ENCODE data around the gene INPP5D.

The INPP5D gene

GRCh38 chr2:233079473-233079877 lies 19.3 kb downstream of the INPP5D start:
- Histone ChIP-seq H3K27me3 (ENCODE audit: insufficient read depth, poor library complexity, severe bottlenecking) (no peaks in the 10 kb centered on the region), H3K27ac (replicated peaks) (peak overlapping the region; percentile 50), H3K4me3 (replicated peaks; ENCODE audit: insufficient read depth, low read length) (no peak overlapping the region)
- DNase-seq (ENCODE audit: low read depth in 1 of 2, low spot score in 1 of 2): peak in 1 of 2 experiments; percentile 46
- peak; percentile 88 for TF ChIP-seq SPI1 (IDR thresholded peaks at IDR 0.05; ENCODE audit: borderline replicate concordance, low read depth)
- TF ChIP-seq GABPA (IDR thresholded peaks at IDR 0.05; ENCODE audit: low read depth): no peak

DNA sequence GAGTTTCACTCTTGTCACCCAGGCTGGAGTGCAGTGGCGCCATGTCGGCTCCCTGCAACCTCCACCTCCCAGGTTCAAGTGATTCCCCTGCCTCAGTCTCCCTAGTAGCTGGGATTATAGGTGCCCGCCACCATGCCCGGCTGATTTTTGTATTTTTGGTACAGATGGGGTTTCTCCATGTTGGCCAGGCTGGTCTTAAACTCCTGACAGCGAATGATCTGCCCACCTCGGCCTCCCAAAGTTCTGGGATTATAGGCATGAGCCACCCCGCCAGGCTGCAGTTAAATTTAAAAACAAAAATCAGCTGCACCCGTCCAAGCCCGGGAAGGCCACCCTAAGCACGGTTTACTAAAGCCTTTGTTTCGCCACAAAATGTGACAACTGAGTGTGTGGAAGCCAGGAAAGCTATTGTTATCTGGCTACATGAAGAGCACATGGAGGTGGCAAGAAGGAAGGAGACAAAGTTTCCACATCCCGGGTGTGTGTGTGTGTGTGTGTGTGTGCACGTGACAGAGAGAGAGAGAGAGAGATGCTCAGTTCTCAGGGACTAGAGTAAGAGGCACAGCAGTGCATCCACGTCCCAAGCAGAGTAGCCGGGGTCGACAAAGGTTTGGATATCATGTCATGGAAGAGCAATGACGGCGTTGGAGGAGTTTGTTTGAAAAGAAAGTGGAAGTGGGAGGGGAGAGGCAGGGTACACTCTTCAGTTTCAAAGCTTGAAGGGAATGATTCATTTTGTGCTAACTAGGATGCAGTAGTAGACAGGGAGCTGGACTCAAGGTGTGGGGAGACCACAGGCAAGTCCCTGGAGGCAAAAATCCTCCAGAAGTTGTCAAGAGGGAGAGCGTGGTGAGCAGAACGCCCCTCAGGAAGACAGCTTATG lies 20.1 kb downstream of the INPP5D start:
- H3K27ac ChIP-seq (replicated peaks): peak overlapping the region; percentile 84

DNA sequence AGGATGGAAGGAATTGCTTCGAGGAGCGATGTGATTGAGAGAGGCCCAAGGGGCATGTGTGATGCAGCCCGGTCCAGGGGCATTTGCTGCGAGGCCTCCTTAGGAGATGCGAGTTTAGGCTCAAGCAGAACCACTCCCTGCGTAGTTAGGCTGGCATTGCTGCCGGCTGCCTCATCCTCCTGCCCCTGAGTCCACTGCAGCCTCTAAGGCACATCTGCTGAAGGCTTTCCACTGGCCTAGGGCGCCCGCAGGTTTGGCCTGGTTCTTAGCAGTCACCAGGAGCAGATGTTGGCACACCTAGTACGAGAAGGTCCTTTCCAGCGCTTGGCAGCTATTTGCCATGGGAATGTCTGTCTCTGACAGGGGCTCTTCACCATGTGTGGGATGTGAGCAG lies 20.7 kb downstream of the INPP5D start:
- TF ChIP-seq, protein P1, sequence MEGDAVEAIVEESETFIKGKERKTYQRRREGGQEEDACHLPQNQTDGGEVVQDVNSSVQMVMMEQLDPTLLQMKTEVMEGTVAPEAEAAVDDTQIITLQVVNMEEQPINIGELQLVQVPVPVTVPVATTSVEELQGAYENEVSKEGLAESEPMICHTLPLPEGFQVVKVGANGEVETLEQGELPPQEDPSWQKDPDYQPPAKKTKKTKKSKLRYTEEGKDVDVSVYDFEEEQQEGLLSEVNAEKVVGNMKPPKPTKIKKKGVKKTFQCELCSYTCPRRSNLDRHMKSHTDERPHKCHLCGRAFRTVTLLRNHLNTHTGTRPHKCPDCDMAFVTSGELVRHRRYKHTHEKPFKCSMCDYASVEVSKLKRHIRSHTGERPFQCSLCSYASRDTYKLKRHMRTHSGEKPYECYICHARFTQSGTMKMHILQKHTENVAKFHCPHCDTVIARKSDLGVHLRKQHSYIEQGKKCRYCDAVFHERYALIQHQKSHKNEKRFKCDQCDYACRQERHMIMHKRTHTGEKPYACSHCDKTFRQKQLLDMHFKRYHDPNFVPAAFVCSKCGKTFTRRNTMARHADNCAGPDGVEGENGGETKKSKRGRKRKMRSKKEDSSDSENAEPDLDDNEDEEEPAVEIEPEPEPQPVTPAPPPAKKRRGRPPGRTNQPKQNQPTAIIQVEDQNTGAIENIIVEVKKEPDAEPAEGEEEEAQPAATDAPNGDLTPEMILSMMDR (IDR thresholded peaks at IDR 0.05; ENCODE audit: insufficient read depth, low read length): no peak
- TF ChIP-seq POLR2AphosphoS5 (IDR thresholded peaks at IDR 0.05; ENCODE audit: low read depth) (no peak), GABPA (IDR thresholded peaks at IDR 0.05; ENCODE audit: low read depth) (no peak), REST (IDR thresholded peaks at IDR 0.05; ENCODE audit: insufficient replicate concordance, low read depth) (no peak), SPI1 (IDR thresholded peaks at IDR 0.05; ENCODE audit: borderline replicate concordance, low read depth) (no peak)
- DNase-seq (ENCODE audit: low read depth in 1 of 2, low spot score in 1 of 2): no peak
- Histone ChIP-seq H3K4me3 (replicated peaks; ENCODE audit: insufficient read depth, low read length) (no peak overlapping the region), H3K27ac (replicated peaks) (peak overlapping the region; percentile 84), H3K27me3 (ENCODE audit: insufficient read depth, poor library complexity, severe bottlenecking) (no peaks in the 10 kb centered on the region)

More for the DNA sequence above, 20.1 kb downstream of the INPP5D start:
- no peaks in the 10 kb centered on the region for H3K27me3 ChIP-seq (ENCODE audit: insufficient read depth, poor library complexity, severe bottlenecking)
- H3K4me3 ChIP-seq (replicated peaks; ENCODE audit: insufficient read depth, low read length): no peak overlapping the region
- TF ChIP-seq POLR2AphosphoS5 (IDR thresholded peaks at IDR 0.05; ENCODE audit: low read depth) (peak; percentile 25), GABPA (IDR thresholded peaks at IDR 0.05; ENCODE audit: low read depth) (no peak), REST (IDR thresholded peaks at IDR 0.05; ENCODE audit: insufficient replicate concordance, low read depth) (no peak), SPI1 (IDR thresholded peaks at IDR 0.05; ENCODE audit: borderline replicate concordance, low read depth) (peak; percentile 7; the same call in 1 of the 2 replicates)
- TF ChIP-seq, protein P1 (IDR thresholded peaks at IDR 0.05; ENCODE audit: insufficient read depth, low read length): no peak
- DNase-seq (ENCODE audit: low read depth in 1 of 2, low spot score in 1 of 2): peak; percentile 59 to 67

DNA sequence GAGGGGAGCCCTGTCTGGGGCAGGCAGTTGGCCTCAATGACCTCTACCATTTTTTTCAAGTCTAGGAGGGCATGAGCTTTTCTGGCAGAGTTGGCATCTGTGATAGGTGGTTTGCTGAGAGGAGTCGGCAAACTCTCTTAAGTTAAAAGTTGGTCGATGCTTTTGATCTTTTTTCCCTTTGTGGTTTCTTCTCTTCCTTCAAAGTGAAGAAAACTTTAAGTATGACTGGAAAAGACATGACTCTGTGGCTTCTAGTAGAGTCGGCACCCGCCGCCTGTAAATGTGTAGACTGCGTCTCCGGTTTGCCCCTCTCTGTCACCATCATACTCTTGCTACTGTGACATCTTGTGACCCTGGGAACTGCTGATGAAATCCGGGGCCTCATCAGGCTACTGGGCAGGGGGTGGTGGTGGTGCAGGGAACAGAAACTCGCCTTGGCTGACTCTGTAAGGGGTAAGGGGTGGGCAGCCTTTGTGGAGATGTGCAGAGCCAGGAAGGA lies 21.1 kb downstream of the INPP5D start:
- TF ChIP-seq GABPA (IDR thresholded peaks at IDR 0.05; ENCODE audit: low read depth) (no peak), REST (IDR thresholded peaks at IDR 0.05; ENCODE audit: insufficient replicate concordance, low read depth) (no peak), SPI1 (IDR thresholded peaks at IDR 0.05; ENCODE audit: borderline replicate concordance, low read depth) (no peak), POLR2AphosphoS5 (IDR thresholded peaks at IDR 0.05; ENCODE audit: low read depth) (no peak)
- TF ChIP-seq, protein P1 (IDR thresholded peaks at IDR 0.05; ENCODE audit: insufficient read depth, low read length): no peak
- no peaks in the 10 kb centered on the region for H3K27me3 ChIP-seq (ENCODE audit: insufficient read depth, poor library complexity, severe bottlenecking)
- no peak overlapping the region for H3K4me3 ChIP-seq (replicated peaks; ENCODE audit: insufficient read depth, low read length)
- DNase-seq (ENCODE audit: low read depth in 1 of 2, low spot score in 1 of 2): no peak
- peak overlapping the region; percentile 84 for H3K27ac ChIP-seq (replicated peaks)

Data from HL-60 (cell line).